Activated CD4-positive, alpha-beta memory T cell treated with anti-CD3 and anti-CD28 coated beads, Interleukin-2, amount 10 ng/mL, durations not matched to agents 7 days and 5 days (primary cell): ENCODE data around the gene ZNF273. TPM values are rescaled to one million over a fixed set of nuclear protein-coding genes. Genes with fewer than 3 reads are reported as not detected.
"Not testable (repeated sequence)": the region's sequence is repeated elsewhere in the genome, so short reads cannot be mapped to it uniquely, and the experiment has no call there.

ENCODE experiments used
- CTCF ChIA-PET: fragments of 350-600 bp; sonication (Branson Sonifier 250); formaldehyde crosslinking; loops from one replicate; lab custom pipeline; 2021; ENCODE audit warnings: antibody characterized with exemption, inconsistent platforms; lab: Charles Lee
- POLR2A ChIA-PET: fragments of 350-600 bp; sonication (Branson Sonifier 250); formaldehyde crosslinking; loops from one replicate; lab custom pipeline; 2021; ENCODE audit warnings: antibody characterized with exemption; lab: Charles Lee
- DNase-seq: peaks from one replicate; pipeline ENCODE4 v3.0.0-alpha.2; 2020
- H3K27ac Mint-ChIP-seq: one replicate; pipeline ENCODE4 v1.8.0; 2021; ENCODE audit warnings: mild to moderate bottlenecking, mixed read lengths
- H3K27me3 Mint-ChIP-seq: one replicate; pipeline ENCODE4 v1.8.0; 2021; ENCODE audit warnings: mixed read lengths
- H3K36me3 Mint-ChIP-seq: one replicate; pipeline ENCODE4 v1.8.0; 2021; ENCODE audit warnings: low read depth, mixed read lengths
- H3K4me1 Mint-ChIP-seq: one replicate; pipeline ENCODE4 v1.8.0; 2021; ENCODE audit warnings: mixed read lengths
- H3K4me3 Mint-ChIP-seq: one replicate; pipeline ENCODE4 v1.8.0; 2021; ENCODE audit warnings: mild to moderate bottlenecking, mixed read lengths
- H3K9me3 Mint-ChIP-seq: one replicate; pipeline ENCODE4 v1.8.0; 2021; ENCODE audit warnings: mixed read lengths
- total RNA-seq, 2 experiments: library from RNA; stranded (reverse); gene quantifications; one replicate each; pipeline ENCODE4 v1.2.3, GENCODE V29; 2021

ZNF273 gene
- total RNA-seq, 2 experiments from 2014 or later = 8.4 to 10.5 TPM

DNA sequence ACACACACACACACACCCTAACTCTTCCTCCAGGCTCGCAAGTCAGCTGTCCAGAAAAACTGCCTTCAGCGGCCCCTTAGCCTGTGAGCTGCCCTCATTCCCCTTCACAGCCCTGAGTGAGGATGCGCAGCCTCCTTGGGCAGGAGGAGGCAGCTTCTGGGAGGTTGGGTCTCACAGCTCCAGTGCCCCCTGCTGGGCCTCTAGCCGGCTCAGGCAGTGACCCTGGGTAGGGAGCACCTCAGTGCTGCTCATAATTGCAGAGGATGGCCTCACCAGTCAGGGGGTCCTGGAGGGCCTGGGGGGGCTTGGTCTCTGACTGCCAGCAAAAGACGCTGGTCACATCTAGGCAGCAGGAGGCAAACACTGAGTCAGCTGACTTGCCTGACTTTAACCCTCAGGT is 43.7 kb downstream of the ZNF273 start:
- ChIA-PET POLR2A (no interaction called here), CTCF (no interaction called here)

DNA sequence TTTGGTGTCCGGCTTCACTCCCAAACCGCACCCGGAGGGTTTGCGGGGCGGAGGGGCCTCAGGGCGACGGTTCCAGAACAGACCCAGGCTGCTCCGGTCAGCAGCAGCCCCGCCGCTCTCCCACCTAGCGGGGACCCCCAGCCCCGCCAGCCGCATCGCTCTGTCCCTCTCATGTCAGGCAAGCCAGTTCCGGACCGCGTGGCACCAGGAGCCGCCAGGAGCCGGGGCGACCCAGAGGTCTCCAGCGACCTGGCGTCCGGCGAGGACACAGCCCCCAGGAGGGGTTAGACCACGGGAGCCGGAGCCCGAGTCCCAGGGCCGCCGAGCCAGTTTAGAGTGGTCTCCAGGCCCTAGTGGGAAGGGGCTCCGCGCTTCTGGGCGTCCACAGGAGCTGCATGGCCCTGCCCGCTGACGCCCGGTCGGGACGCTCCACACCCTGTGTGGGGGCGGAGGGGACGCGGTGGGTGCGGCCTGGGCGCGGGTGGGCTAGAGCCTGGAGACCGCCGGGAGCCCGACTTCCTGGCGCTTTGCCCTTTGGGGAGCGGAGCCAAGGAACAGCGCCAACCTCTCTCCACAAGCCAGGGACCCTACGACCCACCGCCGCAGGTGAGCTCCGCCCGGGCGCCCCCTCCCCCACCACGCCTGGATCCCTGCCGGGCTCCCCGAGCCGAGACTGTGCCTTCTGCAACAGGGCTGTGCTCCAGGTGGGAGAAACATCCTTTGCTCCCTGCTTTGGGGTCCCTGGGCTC is 44.4 kb downstream of the ZNF273 start:
- Mint-ChIP-seq H3K36me3 (peaks cover 2% of the 10 kb centered on the region), H3K4me3 (no peak overlapping the region), H3K4me1 (peaks cover 1% of the 10 kb centered on the region), H3K9me3 (no peaks in the 10 kb centered on the region), H3K27me3 (peaks cover 36% of the 10 kb centered on the region), H3K27ac (no peak overlapping the region)
- POLR2A ChIA-PET = no interaction called here
- CTCF ChIA-PET = no interaction called here
- no peak for DNase-seq

More for the DNA sequence above, 43.7 kb downstream of the ZNF273 start:
- Mint-ChIP-seq H3K9me3 (no peaks in the 10 kb centered on the region), H3K27ac (no peak overlapping the region), H3K4me3 (no peak overlapping the region), H3K27me3 (peaks cover 36% of the 10 kb centered on the region), H3K36me3 (peaks cover 2% of the 10 kb centered on the region), H3K4me1 (peaks cover 1% of the 10 kb centered on the region)
- no peak for DNase-seq

DNA sequence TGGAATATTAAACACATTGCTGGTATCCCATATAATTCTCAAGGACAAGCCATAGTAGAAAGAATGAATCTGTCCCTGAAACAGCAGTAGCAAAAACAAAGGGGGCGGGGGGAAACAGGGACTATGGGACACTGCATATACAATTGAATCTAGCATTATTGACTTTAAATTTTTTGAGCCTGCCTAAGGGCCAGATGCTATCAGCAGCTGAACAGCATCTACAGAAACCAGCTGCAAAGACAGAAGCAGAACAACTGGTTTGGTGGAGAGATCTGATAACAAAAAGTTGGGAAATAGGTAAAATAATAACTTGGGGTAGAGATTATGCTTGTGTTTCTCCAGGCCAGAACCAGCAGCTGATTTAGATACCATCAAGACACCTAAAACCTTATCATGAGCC is 45.7 kb downstream of the ZNF273 start:
- POLR2A ChIA-PET, DNase-seq, H3K4me1 Mint-ChIP-seq, H3K9me3 Mint-ChIP-seq, H3K36me3 Mint-ChIP-seq, H3K4me3 Mint-ChIP-seq, H3K27ac Mint-ChIP-seq: not testable (repeated sequence)
- CTCF ChIA-PET = interaction anchor here (0.7 kb wide), 1 partner anchor 358 kb away, joined by 3 read pairs; no protein-coding TSS in a partner anchor
- H3K27me3 Mint-ChIP-seq = peaks cover 36% of the 10 kb centered on the region

DNA sequence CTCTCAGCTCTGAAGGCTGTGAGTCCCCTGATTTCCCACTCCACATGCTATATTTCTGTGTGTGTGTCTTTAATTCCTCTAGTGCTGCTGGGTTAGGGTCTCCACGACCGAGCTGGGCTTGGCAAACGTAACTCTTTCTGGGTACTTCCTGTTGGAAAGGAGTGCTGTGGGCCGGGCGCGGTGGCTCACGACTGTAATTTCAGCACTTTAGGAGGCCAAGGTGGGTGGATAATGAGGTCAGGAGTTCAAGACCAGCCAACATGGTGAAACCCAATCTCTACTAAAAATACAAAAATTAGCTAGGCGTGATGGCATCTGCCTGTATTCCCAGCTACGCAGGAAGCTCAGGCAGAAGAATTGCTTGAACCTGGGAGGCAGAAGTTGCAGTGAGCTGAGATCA is 47.6 kb downstream of the ZNF273 start:
- H3K9me3 Mint-ChIP-seq = not testable (repeated sequence)
- POLR2A ChIA-PET = interaction anchor here (1.6 kb wide), 1 partner anchor 357 kb away, joined by 3 read pairs; no protein-coding TSS in a partner anchor

DNA sequence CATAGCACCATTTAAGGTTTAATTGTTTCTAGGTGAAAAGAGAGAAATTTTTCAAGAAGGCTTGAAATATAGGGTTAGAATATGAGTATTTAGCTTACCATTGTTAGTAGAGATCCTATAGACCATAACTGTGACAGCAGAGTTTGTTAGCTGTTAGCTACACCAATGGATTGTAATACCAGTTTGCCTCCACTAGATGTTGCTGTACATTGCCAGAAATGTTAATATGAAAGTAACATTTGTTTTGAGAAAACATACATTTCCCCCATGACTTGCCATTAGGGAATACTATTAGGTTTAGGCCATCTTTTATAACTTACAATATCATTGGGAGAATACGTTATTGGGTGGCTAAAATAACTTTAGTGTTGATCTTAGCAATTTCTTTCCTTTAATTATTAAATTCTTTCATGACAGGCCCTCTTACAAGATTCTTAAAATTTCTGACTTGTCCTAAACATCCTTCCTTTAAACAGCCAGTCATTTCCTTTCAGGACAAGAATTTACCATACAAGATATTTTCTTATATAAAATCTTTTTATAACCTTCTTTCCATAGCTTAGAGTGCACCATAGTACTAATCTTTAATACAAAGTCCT is 48.3 kb downstream of the ZNF273 start:
- Mint-ChIP-seq H3K27me3 (peaks cover 29% of the 10 kb centered on the region), H3K4me1 (peaks cover 1% of the 10 kb centered on the region), H3K4me3 (no peak overlapping the region), H3K27ac (no peak overlapping the region), H3K9me3 (no peaks in the 10 kb centered on the region), H3K36me3 (peaks cover 2% of the 10 kb centered on the region)
- ChIA-PET POLR2A (interaction anchor here (1.6 kb wide), 1 partner anchor 356 kb away, joined by 3 read pairs; no protein-coding TSS in a partner anchor), CTCF (interaction anchor here (0.6 to 3.4 kb wide), 3 partner anchors 130 to 670 kb away, joined by 3 to 30 read pairs (median 3); no protein-coding TSS in a partner anchor)
- DNase-seq = no peak

More for the DNA sequence above, 47.6 kb downstream of the ZNF273 start:
- not testable (repeated sequence) for H3K4me3 Mint-ChIP-seq, H3K36me3 Mint-ChIP-seq, H3K4me1 Mint-ChIP-seq, DNase-seq, H3K27ac Mint-ChIP-seq
- CTCF ChIA-PET = interaction anchor here (0.6 to 3.4 kb wide), 2 partner anchors 357 to 670 kb away, joined by 3 to 30 read pairs; no protein-coding TSS in a partner anchor
- H3K27me3 Mint-ChIP-seq = peaks cover 35% of the 10 kb centered on the region

DNA sequence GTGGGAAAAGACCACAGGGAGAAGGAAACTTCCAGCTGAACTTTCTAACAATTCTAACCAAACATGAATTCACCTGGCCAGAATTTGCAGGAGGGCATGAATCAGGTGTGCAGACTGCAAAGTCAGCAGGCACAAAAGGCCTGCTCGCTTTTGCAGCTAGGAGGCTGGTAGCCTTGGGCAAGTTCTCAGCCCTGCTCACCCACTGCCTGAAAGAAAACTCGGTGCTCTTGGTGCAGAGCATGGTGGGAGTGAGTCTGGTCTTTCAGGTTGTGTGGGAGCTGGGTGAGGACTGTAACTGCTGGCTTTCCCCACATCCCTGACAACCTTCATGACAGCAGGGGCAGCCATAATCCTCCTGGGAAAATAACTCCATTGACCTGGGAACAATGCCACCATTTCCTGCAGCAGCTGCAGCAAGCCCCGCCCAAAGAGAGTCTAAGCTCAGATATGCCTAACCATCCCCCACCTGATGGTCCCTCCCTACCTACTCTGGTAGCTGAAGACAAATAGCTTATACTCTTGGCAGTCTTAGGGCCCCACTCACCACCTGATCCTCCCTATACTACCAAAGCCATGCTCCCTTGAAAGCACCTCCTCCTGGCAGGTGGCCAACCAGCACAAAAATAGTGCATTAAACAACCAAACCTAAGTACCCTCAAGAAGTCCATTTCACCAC is 56.1 kb downstream of the ZNF273 start:
- H3K36me3 Mint-ChIP-seq = no peaks in the 10 kb centered on the region
- H3K27me3 Mint-ChIP-seq = no peaks in the 10 kb centered on the region
- no peaks in the 10 kb centered on the region for H3K4me1 Mint-ChIP-seq
- POLR2A ChIA-PET = interaction anchor here (1.6 kb wide), 1 partner anchor 48 kb away, joined by 3 read pairs; the partner anchor contains the start of gene ERV3-1
- no peak overlapping the region for H3K27ac Mint-ChIP-seq
- CTCF ChIA-PET = no interaction called here
- no peak for DNase-seq
- peaks cover 17% of the 10 kb centered on the region for H3K9me3 Mint-ChIP-seq
- no peak overlapping the region for H3K4me3 Mint-ChIP-seq

DNA sequence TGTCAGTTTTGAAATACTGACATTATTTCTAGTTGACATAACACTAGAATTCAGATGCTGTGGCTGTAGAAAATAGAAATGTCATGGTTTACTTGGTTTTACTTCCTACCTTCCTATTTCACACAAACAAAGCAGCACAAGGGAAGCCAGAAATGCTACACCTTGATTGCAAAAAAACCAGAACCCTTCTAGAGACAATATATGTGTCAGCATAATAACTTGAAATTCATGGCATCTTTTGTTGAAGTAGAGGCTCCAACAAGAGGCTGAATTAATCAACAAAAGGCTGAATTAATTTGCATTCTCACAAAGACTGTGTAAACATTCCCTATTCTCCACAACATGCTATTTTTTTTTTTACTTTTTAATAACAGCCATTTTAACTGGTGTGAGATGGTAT is 62.5 kb downstream of the ZNF273 start:
- DNase-seq = no peak
- POLR2A ChIA-PET = no interaction called here
- Mint-ChIP-seq H3K27ac (no peak overlapping the region), H3K9me3 (peaks cover 21% of the 10 kb centered on the region), H3K27me3 (no peaks in the 10 kb centered on the region), H3K36me3 (no peaks in the 10 kb centered on the region), H3K4me1 (no peaks in the 10 kb centered on the region), H3K4me3 (no peak overlapping the region)
- CTCF ChIA-PET = no interaction called here

DNA sequence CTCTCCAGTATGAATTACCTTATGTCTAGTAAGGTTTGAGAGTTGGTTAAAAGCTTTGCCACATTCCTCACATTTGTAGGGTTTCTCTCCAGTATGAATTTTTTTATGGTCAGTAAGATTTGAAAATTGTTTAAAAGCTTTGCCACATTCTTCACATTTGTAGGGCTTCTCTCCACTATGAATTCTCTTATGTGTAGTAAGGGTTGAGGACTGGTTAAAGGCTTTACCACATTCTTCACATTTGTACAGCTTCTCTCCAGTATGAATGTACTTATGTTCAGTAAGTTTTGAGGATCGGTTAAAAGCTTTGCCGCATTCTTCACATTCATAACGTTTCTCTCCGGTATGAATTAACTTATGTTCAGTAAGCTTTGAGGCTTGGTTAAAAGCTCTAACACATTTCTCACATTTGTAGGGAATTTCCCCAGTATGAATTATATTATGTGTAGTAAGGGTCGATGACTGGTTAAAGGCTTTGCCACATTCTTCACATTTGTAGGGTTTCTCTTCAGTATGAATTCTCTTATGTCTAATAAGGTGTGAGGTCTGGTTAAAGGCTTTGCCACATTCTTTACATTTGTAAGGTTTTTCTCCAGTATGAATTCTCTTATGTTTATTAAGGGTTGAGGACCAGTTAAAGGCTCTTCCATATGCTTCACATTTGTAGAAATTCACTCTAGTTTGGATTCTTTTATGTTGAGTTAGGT is 75.6 kb downstream of the ZNF273 start:
- Mint-ChIP-seq H3K9me3 (peaks cover 62% of the 10 kb centered on the region), H3K4me1 (no peaks in the 10 kb centered on the region), H3K4me3 (no peak overlapping the region), H3K27ac (no peak overlapping the region), H3K36me3 (peaks cover 43% of the 10 kb centered on the region), H3K27me3 (no peaks in the 10 kb centered on the region)
- ChIA-PET POLR2A (no interaction called here), CTCF (no interaction called here)
- DNase-seq = no peak

Other genes with a start within 250 kb of the ZNF273 start
- gene ZNF107, start 237.1 kb upstream of the ZNF273 start, total RNA-seq = 10 to 100 TPM; 19.5 to 20.0 TPM
- 1 to 10 TPM; 8.3 to 9.0 TPM for gene ZNF138, start 108.8 kb upstream of the ZNF273 start, total RNA-seq
- gene ZNF117, start 87.8 kb downstream of the ZNF273 start, total RNA-seq = 1 to 10 TPM; 4.3 to 4.6 TPM
- 10 to 100 TPM in 1 of 2 experiments, 1 to 10 TPM in 1; 9.6 to 14.4 TPM for gene ERV3-1, start 103.4 kb downstream of the ZNF273 start, total RNA-seq